Measurements from ENCODE around the gene ZNF646. TPM values are rescaled to one million over a fixed set of nuclear protein-coding genes. Genes with fewer than 3 reads are reported as not detected.

Gene ZNF646
- total RNA-seq, 2 experiments from 2014 or later = 22.0 to 24.4 TPM

DNA sequence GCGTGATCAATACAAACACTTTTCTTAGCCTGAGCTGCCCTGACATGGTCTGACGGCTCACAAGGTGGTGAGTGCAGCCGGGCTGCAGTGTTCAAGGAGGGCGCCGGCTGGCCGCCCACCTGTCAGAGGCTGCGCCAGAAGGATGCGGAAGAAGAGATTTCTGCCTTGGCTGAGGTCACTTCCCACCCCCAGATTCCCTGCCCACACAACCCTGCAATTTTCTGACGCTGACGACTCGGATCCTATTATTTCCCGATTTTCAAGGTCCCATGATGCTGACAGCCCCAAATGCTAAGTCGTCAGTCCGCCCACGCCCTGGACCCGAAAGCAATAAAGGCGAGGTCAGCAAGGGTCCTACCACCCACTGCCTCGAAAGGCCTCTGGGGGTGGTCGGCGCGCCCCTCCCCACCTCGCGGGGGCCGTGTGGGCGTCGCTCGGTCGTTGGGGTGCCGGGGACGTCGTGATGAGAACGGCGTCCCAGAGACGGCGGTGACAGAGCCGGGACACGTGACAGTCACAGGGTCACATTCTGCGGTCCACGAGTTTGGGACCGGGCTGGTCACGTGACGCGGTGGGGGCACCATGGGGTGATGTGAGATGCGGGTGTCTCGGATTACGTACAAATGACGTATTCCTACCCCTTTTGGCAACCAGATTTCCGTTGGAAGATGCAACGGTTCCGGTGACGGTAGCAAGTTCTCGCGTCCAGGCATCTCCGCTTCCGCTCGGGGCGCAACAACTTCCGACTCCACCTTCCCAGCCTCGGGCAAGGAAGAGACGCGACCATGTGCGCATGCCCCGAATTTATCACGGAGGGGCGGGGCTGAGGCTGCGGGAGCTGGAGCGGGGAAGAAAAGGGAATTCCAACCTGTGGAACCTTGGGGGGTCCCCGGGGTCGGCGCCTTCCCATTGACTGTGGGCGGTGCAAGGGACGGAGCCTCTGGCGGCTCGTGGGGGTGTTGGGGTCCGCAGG, 41.2 kb upstream of the ZNF646 start, which contains the start of gene STX4:
Gene STX4, plus strand, starts transcription at position 823 of the 973 bp plus-strand sequence. CDS start 248 bp downstream, outside the sequence.
- TF ChIP-seq, protein P1, sequence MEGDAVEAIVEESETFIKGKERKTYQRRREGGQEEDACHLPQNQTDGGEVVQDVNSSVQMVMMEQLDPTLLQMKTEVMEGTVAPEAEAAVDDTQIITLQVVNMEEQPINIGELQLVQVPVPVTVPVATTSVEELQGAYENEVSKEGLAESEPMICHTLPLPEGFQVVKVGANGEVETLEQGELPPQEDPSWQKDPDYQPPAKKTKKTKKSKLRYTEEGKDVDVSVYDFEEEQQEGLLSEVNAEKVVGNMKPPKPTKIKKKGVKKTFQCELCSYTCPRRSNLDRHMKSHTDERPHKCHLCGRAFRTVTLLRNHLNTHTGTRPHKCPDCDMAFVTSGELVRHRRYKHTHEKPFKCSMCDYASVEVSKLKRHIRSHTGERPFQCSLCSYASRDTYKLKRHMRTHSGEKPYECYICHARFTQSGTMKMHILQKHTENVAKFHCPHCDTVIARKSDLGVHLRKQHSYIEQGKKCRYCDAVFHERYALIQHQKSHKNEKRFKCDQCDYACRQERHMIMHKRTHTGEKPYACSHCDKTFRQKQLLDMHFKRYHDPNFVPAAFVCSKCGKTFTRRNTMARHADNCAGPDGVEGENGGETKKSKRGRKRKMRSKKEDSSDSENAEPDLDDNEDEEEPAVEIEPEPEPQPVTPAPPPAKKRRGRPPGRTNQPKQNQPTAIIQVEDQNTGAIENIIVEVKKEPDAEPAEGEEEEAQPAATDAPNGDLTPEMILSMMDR (IDR thresholded peaks at IDR 0.05) = no peak
- ChIA-PET CTCF (interaction anchor here (0.7 to 1.0 kb wide), 2 partner anchors 51 to 147 kb away, joined by 3 read pairs; partner anchors contain the start of gene FUS), POLR2A (interaction anchor here (0.5 to 3.7 kb wide), 4 partner anchors 41 to 410 kb away, joined by 3 to 17 read pairs (median 4); partner anchors contain the start of genes FUS, ZNF646 and ZNF668)
- peak within 1 kb of the TSS; percentile 89 for H3K27ac Mint-ChIP-seq
- H3K4me1 Mint-ChIP-seq (ENCODE audit: low read depth) = peaks cover 22% of the 10 kb centered on the region
- no peaks in the 10 kb centered on the region for H3K9me3 Mint-ChIP-seq
- peaks cover 7% of the 10 kb centered on the region for H3K36me3 Mint-ChIP-seq (ENCODE audit: low read depth)
- H3K4me3 Mint-ChIP-seq = peak within 1 kb of the TSS; percentile 85
- peak; percentile 84 for ATAC-seq
- peak; percentile 99 for DNase-seq
- intact Hi-C loops (cut with micrococcal nuclease) = loop anchor here (5.0 kb wide), 1 partner anchor 39 kb away; the partner anchor contains the start of genes ZNF646 and ZNF668
- H3K27me3 Mint-ChIP-seq = no peaks in the 10 kb centered on the region

DNA sequence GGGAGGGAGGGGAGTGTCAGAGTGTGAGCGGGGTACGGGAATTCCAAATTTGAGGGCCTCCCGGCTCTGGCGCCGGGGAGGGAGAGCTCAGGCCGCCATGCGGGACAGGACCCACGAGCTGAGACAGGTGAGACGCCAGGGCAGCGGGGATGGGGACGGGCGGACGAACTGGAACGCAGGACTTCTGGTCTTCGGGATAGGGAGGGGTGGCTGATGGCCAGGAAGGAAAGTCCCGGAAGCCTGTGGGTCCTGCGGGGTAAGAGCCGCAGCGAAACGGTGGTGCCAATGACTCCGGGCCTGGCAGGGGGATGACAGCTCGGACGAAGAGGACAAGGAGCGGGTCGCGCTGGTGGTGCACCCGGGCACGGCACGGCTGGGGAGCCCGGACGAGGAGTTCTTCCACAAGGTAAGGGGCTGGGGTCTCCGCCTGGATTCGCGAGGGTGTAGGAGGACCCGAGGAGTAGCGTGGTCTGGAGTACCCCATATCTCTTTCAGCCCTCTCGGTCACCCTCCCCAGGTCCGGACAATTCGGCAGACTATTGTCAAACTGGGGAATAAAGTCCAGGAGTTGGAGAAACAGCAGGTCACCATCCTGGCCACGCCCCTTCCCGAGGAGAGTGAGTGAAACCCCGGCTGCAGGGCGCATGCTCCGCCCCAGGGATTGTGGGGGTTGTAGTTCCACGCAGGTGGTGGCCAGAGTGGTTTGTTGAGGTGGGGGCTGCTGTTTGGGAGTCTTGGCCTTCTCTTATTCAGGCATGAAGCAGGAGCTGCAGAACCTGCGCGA, 40.3 kb upstream of the ZNF646 start:
- Mint-ChIP-seq H3K27ac (peak overlapping the region; percentile 89), H3K4me1 (ENCODE audit: low read depth) (peaks cover 22% of the 10 kb centered on the region), H3K27me3 (no peaks in the 10 kb centered on the region), H3K36me3 (ENCODE audit: low read depth) (peaks cover 7% of the 10 kb centered on the region), H3K9me3 (no peaks in the 10 kb centered on the region), H3K4me3 (peak overlapping the region; percentile 85)
- TF ChIP-seq, protein P1 (IDR thresholded peaks at IDR 0.05) = no peak
- POLR2A ChIA-PET = interaction anchor here (0.5 to 3.7 kb wide), 6 partner anchors 11 to 410 kb away, joined by 3 to 17 read pairs (median 4); partner anchors contain the start of genes FUS, ZNF646 and ZNF668
- CTCF ChIA-PET = interaction anchor here (0.7 to 1.2 kb wide), 4 partner anchors 48 to 146 kb away, joined by 3 to 4 read pairs (median 3); partner anchors contain the start of gene FUS
- peak; percentile 66 for ATAC-seq
- intact Hi-C loops (cut with micrococcal nuclease) = loop anchor here (5.0 kb wide), 1 partner anchor 38 kb away; the partner anchor contains the start of genes ZNF646 and ZNF668
- peak; percentile 94 for DNase-seq

DNA sequence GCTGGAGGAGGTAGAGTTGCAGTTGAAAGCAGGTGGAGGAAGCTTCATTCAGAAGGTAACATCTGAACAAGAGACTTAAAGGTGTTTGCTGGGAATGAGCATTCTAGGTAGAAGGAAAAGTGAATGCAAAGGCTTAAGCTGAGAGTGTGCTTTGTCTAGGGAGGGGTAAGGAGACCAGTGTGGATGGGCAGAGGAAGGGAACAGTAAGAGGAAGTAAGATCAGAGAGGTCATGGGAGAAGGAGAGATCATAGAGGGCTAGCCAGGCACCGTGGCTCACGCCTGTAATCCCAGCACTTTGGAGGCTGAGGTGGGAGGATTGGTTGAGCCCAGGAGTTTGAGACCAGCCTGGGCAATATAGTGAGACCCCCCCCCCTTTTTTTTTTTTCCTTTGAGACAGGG, 37.5 kb upstream of the ZNF646 start:
- H3K27ac Mint-ChIP-seq = no peak overlapping the region

DNA sequence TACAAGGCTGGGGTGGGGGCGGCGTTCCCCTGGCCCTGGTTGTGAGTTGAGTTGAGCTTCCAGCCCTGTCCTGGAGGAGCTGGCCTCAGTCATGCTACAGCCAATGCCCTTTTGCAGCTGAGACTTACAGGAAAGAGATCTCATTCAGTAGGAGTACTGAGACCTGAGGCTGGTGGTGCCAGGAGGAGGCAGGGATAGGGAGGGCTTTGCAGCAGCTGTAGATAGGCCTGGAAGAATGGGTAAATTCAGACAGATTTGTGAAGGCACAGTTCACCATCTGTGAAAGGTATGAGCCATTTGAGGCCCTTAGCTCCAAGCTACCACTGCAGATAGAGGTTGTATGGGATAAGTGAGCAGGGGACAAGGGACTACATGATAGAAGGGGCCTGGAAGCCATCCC, 35.2 kb upstream of the ZNF646 start:
- POLR2A ChIA-PET = interaction anchor here (0.9 to 1.1 kb wide), 3 partner anchors 9 to 143 kb away, joined by 3 read pairs; no protein-coding TSS in a partner anchor
- no peak overlapping the region for H3K4me3 Mint-ChIP-seq
- TF ChIP-seq, protein P1 (IDR thresholded peaks at IDR 0.05) = no peak
- DNase-seq = no peak
- no peaks in the 10 kb centered on the region for H3K9me3 Mint-ChIP-seq
- intact Hi-C loops (cut with micrococcal nuclease) = no loop called here
- no peak overlapping the region for H3K27ac Mint-ChIP-seq
- H3K4me1 Mint-ChIP-seq (ENCODE audit: low read depth) = peaks cover 12% of the 10 kb centered on the region
- no peaks in the 10 kb centered on the region for H3K27me3 Mint-ChIP-seq
- ATAC-seq = no peak
- CTCF ChIA-PET = interaction anchor here (0.7 to 1.0 kb wide), 3 partner anchors 15 to 35 kb away, joined by 3 read pairs; no protein-coding TSS in a partner anchor
- H3K36me3 Mint-ChIP-seq (ENCODE audit: low read depth) = peaks cover 13% of the 10 kb centered on the region

More for the DNA sequence above, 37.5 kb upstream of the ZNF646 start:
- Mint-ChIP-seq H3K36me3 (ENCODE audit: low read depth) (peaks cover 10% of the 10 kb centered on the region), H3K4me1 (ENCODE audit: low read depth) (peaks cover 21% of the 10 kb centered on the region), H3K27me3 (no peaks in the 10 kb centered on the region), H3K4me3 (no peak overlapping the region), H3K9me3 (no peaks in the 10 kb centered on the region)
- TF ChIP-seq, protein P1 (IDR thresholded peaks at IDR 0.05) = no peak
- ATAC-seq (no peak), DNase-seq (no peak)
- intact Hi-C loops (cut with micrococcal nuclease) = no loop called here
- CTCF ChIA-PET = no interaction called here
- POLR2A ChIA-PET = interaction anchor here (3.7 kb wide), 1 partner anchor 37 kb away, joined by 17 read pairs; the partner anchor contains the start of genes ZNF646 and ZNF668

Measured in activated CD8-positive, alpha-beta T cell treated with anti-CD3 and anti-CD28 coated beads for 36 hours (primary cell).